HG03565 (cell line): Measurements from ENCODE around the gene MTMR4.
"Not testable (repeated sequence)": the region's sequence is repeated elsewhere in the genome, so short reads cannot be mapped to it uniquely, and the experiment has no call there.

Source experiments
- ATAC-seq: cut with Tn5 transposase; IDR thresholded peaks from one replicate; pipeline ENCODE4 v1.9.1; 2021; ENCODE audit warnings: mild to moderate bottlenecking, moderate library complexity; ENCODE audit not compliant: unreplicated experiment

Gene MTMR4

GRCh38 chr17:58527306-58527705, 12.9 kb upstream of the MTMR4 start:
- ATAC-seq, result no peak

- no peak for ATAC-seq
Measured at GRCh38 chr17:58525239-58525638, 10.8 kb upstream of the MTMR4 start.

- ATAC-seq, result no peak
Measured at GRCh38 chr17:58521680-58522079, 7.2 kb upstream of the MTMR4 start.

DNA sequence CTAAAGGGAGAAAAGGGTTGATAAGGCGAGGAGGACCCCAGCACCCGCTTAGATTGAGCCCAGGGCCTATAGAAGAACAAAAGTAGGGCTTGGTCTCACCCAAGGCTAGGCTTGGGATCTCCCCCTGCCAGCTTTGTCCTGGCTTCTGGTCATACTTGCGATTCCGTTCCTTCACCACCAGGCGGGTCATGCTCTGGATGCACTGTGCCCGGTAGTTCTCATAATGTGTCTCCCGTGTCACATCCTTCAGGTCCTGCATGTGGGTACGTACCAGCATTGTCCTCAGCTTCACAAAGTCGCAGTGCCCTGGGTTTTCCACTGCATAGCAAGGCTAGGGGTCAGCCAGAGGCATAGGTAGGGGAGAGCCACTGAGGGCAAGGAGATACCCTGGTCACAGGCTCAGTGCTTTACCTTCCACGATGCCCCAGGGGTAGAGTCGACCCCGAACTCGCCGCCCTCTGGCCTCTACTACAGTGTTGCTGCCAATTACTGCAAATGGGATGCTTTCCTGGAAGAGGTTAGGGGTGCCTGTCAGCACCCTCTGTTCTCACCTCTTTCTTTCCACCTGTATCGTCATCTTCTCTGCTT, 6.5 kb upstream of the MTMR4 start:
- no peak for ATAC-seq

- ATAC-seq, result peak; percentile 83
Measured at GRCh38 chr17:58517928-58518609, 3.6 kb upstream of the MTMR4 start.

- no peak for ATAC-seq
Measured at GRCh38 chr17:58517378-58517927, 3.0 kb upstream of the MTMR4 start.

- no peak for ATAC-seq
Measured at GRCh38 chr17:58516644-58517377, 2.4 kb upstream of the MTMR4 start.

GRCh38 chr17:58515286-58515685, 848 bp upstream of the MTMR4 start:
- no peak for ATAC-seq

- no peak for ATAC-seq
Measured at GRCh38 chr17:58514770-58515157, 326 bp upstream of the MTMR4 start.

GRCh38 chr17:58513267-58513964, 1.0 kb downstream of the MTMR4 start:
- no peak for ATAC-seq

- ATAC-seq, result no peak
Measured at GRCh38 chr17:58510075-58510474, 4.4 kb downstream of the MTMR4 start.

DNA sequence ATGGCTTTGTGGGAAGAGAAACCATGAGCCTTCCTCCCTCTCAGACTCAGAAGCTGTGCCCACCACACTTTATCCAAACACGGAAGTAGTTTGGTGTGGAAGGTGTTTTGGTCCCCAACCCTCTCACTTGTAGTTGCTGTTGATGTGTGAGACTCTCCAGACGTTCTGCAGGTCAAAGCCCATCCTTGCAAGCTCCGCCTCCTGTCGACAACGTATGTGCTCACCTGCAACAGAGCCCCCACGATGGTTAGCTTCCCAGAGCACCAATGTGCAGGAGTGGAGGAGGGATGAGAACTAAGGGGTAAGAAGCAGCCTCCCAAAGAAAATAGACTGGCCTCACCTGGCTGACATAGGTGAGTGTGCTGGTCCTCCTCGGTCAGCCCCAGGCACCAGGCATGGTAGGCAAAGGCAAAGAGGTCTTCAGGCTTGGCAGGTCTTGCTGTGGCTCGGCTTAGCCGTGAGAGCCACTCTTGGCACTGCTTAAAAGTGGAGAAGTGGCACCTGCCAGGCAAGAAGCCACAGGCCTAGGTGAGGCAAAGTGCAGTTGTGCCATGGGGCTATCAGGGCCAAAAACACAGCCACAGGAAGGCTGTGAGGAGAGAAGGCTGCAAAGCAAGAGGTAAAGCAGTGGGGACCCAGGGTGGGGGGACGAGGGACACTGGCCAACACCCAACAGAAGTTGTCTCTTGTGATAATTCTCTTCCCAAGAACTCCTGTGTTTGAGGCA, 5.9 kb downstream of the MTMR4 start:
- no peak for ATAC-seq

DNA sequence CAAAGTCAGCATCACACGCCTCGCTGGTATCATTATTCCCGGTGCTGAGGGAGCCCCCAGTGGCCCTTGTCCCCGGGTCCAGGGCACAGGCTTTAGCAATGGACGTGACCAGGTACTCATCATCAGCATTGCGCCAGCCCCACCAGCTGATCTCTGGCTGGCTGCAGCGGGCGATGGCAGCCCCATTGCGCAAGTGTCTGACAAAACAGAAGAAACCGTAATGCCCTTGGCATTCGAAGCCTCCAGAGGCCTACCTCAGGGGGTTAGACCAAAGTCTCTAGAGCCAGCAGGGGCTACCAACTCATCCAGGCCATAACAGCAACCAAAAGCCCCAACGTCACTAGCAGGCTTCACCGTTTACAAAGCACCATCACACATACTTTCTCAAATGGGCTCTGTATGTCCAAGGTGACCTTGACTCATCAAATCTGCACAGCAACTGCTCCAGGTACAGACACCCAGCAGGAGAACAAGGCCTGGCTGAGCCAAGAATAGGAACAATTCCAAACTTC, 7.3 kb downstream of the MTMR4 start:
- no peak for ATAC-seq

DNA sequence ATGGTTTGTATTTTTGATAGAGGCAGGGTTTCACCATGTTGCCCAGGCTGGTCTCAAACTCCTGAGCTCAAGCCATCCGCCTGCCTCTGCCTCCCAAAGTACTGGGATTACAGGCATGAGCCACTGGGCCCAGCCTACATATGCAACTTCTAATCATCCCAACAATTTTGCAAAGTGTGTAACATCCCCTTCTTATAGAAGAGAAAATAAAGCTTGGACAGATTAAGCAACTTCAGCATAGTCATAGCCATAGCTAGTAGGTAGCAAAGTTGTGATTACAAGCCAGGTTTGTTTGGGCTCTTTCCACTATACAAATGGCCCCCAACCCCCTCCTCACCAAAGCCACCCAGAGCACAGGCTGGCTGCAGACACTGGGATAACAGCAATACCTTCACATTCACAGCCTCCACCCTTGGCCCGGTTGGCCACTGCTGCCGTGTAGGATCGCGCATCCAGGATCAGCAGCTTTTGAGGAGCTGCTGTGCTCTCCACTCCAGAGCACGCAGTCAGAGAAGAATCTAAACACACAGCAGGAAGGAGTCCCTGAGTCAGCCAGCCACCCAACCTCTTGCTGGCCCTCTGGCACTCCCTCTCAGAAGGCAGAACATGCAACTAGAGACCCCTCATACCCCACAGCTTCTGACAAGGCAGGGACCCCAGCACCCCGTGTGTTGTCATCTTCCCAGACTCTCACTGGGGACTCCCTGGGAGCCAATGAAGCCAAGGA, 7.9 kb downstream of the MTMR4 start:
- no peak for ATAC-seq

- peak; percentile 68 for ATAC-seq
Measured at GRCh38 chr17:58504826-58505351, 9.5 kb downstream of the MTMR4 start.

GRCh38 chr17:58503866-58504265, 10.6 kb downstream of the MTMR4 start:
- ATAC-seq, result no peak

- ATAC-seq, result not testable (repeated sequence)
Measured at GRCh38 chr17:58503134-58503533, 11.3 kb downstream of the MTMR4 start.

DNA sequence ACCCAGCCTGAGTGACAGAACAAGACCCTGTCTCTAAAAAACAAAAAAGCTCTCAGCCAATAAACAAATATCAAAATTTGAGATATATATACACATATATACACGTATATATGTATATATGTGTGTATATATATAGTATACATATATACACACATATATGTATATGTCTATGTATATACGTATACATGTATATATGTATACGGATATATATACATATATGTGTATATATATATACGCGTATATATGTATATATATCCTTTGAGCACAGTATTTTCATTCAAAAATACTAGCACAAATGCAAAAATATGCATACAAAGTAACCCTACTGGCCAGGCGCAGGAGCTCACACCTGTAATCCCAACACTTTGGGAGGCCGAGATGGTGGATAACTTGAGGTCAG, 13.0 kb downstream of the MTMR4 start:
- no peak for ATAC-seq

DNA sequence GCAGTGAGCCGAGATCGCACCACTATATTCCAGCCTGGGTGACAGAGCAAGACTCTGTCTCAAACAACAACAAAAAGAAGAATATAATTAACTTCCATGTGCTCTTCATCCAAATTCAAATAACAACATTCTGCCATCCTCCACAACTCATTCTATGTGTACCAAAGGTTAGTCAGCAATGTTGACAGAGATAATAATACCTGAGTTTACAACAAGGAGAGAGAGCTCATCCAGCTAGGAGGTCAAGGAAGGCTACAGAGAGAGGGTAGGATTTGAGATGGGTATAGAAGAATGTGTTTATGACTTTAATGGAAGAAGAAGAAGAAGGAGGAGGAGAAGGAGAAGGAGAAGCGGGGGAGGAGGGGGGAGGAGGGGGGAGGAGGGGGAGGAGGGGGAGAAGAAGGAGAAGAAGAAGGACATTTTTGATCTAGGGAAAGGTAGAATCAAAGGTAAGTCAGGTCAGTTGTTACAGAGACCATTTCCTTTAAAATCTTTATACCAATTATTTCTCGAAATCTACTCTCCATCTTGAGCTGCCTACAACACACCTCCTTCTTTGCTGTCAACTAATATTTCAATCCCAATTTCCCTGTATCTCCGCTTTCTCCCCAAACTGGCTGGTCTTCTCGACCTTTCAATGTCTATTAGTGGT, 16.1 kb downstream of the MTMR4 start:
- no peak for ATAC-seq
